A172 (cell line): Measurements from ENCODE around the gene GORASP1. TPM values are rescaled to one million over a fixed set of nuclear protein-coding genes. Genes with fewer than 3 reads are reported as not detected.

Source experiments
- DNase-seq: peaks from one replicate; pipeline ENCODE4 v3.0.0-alpha.2; 2015; ENCODE audit warnings: low spot score
- total RNA-seq: library from RNA; depleted of rRNA; stranded (reverse); fragments of >200 nt; shearing (Covaris generic); gene quantifications from 2 replicates; pipeline ENCODE4 v1.2.3, GENCODE V29; 2014

The GORASP1 gene
- total RNA-seq, 1 experiment from 2014 or later = 27.1 TPM

- peak; percentile 55 for DNase-seq
Measured at GRCh38 chr3:39141171-39141995, 34.0 kb upstream of the GORASP1 start.

GRCh38 chr3:39140341-39140971 is 33.0 kb upstream of the GORASP1 start:
- no peak for DNase-seq

- DNase-seq = no peak
Measured at GRCh38 chr3:39139442-39139841, 32.0 kb upstream of the GORASP1 start.

GRCh38 chr3:39138804-39139415 is 31.5 kb upstream of the GORASP1 start:
- no peak for DNase-seq

GRCh38 chr3:39137991-39138803 is 30.8 kb upstream of the GORASP1 start:
- DNase-seq = no peak

- no peak for DNase-seq
Measured at GRCh38 chr3:39137435-39137936, 30.1 kb upstream of the GORASP1 start.

- DNase-seq = no peak
Measured at GRCh38 chr3:39136533-39137434, 29.4 kb upstream of the GORASP1 start.

GRCh38 chr3:39135170-39135805 is 27.9 kb upstream of the GORASP1 start:
- no peak for DNase-seq

GRCh38 chr3:39134305-39134704 is 26.9 kb upstream of the GORASP1 start:
- DNase-seq = no peak

GRCh38 chr3:39133822-39134221 is 26.4 kb upstream of the GORASP1 start:
- DNase-seq = no peak

- DNase-seq = no peak
Measured at GRCh38 chr3:39133093-39133490, 25.7 kb upstream of the GORASP1 start.

- no peak for DNase-seq
Measured at GRCh38 chr3:39132096-39133092, 25.0 kb upstream of the GORASP1 start.

- DNase-seq = no peak
Measured at GRCh38 chr3:39130693-39131265, 23.4 kb upstream of the GORASP1 start.

GRCh38 chr3:39130026-39130425 is 22.6 kb upstream of the GORASP1 start:
- DNase-seq = no peak

- DNase-seq = no peak
Measured at GRCh38 chr3:39128951-39129350, 21.5 kb upstream of the GORASP1 start.

GRCh38 chr3:39127908-39128304 is 20.5 kb upstream of the GORASP1 start:
- no peak for DNase-seq

GRCh38 chr3:39127269-39127907 is 20.0 kb upstream of the GORASP1 start:
- DNase-seq = no peak

- DNase-seq = peak; percentile 45
Measured at GRCh38 chr3:39126532-39127071, 19.2 kb upstream of the GORASP1 start.
